Lung (tissue), 12 donors: ENCODE measurements around the gene SFXN2. TPM values are rescaled to one million over a fixed set of nuclear protein-coding genes. Genes with fewer than 3 reads are reported as not detected.
A peak's percentile ranks its signal among the peaks of the same experiment; 100 is the strongest.

Source experiments
- ATAC-seq: fragments of 200-7000 bp; cut with Tn5 transposase; one replicate; pipeline ENCODE4 v1.9.1; 2020; ENCODE audit warnings: moderate number of reproducible peaks; ENCODE audit not compliant: insufficient read depth, low FRiP score
- DNase-seq, 3 donors: peaks; one replicate each; pipeline ENCODE4 v3.0.0-alpha.2; 2013 to 2017
- H3K27ac ChIP-seq, 2 donors: one replicate each; pipeline ENCODE4 v1.5.1; 2013; ENCODE audit warnings: mild to moderate bottlenecking in 2 of 2, moderate library complexity in 2 of 2, control low read depth in 1 of 2, inconsistent platforms in 1 of 2, low read depth in 1 of 2, low read length in 1 of 2
- H3K27me3 ChIP-seq, 3 donors: one replicate each; pipeline ENCODE4 v1.5.1; 2013; ENCODE audit warnings: low read length in 2 of 3; ENCODE audit not compliant: control insufficient read depth in 3 of 3, insufficient read depth in 3 of 3
- H3K36me3 ChIP-seq, 4 donors: one replicate each; pipeline ENCODE4 v1.5.1; 2013; ENCODE audit warnings: low read length in 4 of 4, mild to moderate bottlenecking in 1 of 4, moderate library complexity in 1 of 4; ENCODE audit not compliant: control insufficient read depth in 4 of 4, insufficient read depth in 4 of 4
- H3K4me1 ChIP-seq, 5 donors: one replicate each; pipeline ENCODE4 v1.5.1; 2013; ENCODE audit warnings: low read length in 5 of 5, mild to moderate bottlenecking in 2 of 5, moderate library complexity in 1 of 5; ENCODE audit not compliant: control insufficient read depth in 5 of 5, insufficient read depth in 5 of 5
- H3K4me3 ChIP-seq: one replicate; pipeline ENCODE4 v1.5.1; 2013; ENCODE audit warnings: mild to moderate bottlenecking, control low read depth, moderate library complexity
- H3K9ac ChIP-seq, 2 donors: one replicate each; pipeline ENCODE4 v1.5.1; 2013; ENCODE audit warnings: low read length in 2 of 2, control low read depth in 1 of 2; ENCODE audit not compliant: insufficient read depth in 1 of 2
- H3K9me3 ChIP-seq, 4 donors: one replicate each; pipeline ENCODE4 v1.5.1; 2013; ENCODE audit warnings: low read length in 3 of 4, mild to moderate bottlenecking in 1 of 4, moderate library complexity in 1 of 4; ENCODE audit not compliant: control insufficient read depth in 4 of 4, insufficient read depth in 3 of 4
- CTCF ChIP-seq: IDR thresholded peaks from 2 replicates; pipeline ENCODE4 v1.5.1; 2012; ENCODE audit warnings: mild to moderate bottlenecking; ENCODE audit errors: control extremely low read depth, extremely low read depth
- WGBS, 2 donors: extraction: QIAGEN DNeasy Blood & Tissue Kit; methylation state at CpG; one replicate each; pipeline ENCODE4 v1.1.7; 2013; 5-methylcytosine and 5-hydroxymethylcytosine counted together
- polyA plus RNA-seq, 2 donors: library from polyadenylated mRNA; stranded (reverse); fragments of 200-250 nt; gene quantifications; one replicate each; pipeline ENCODE4 v1.2.1, GENCODE V29; 2013
- total RNA-seq, 2 donors: library from RNA; depleted of rRNA in 1 of 2; stranded (reverse); fragments of >200 nt in 1 of 2; gene quantifications; one replicate each; pipeline ENCODE4 v1.2.1, GENCODE V29; 2014 to 2021
- donor health status: control.
- donor health status: control.
- donor health status: Bipolar disorder and iron deficiency.
- donor health status: healthy.
- donor health status: DM: yes; HTN: yes; CAD: no.

SFXN2 gene
- total and polyA plus RNA-seq, 4 donors, result 10.8 to 27.0 (median 14.0) TPM

- ATAC-seq (no peak), DNase-seq (peak in 1 of 3 donors; percentile 28)
- WGBS, 2 donors, result 66 to 77% methylated on average over 6 of the region's 6 CpGs
- H3K4me1 ChIP-seq, result peaks cover 12 to 46% (median 32%) of the 10 kb centered on the region in 5 donors
- no peak overlapping the region for H3K9ac ChIP-seq
- H3K4me3 ChIP-seq, result no peak overlapping the region
- no peaks in the 10 kb centered on the region for H3K9me3 ChIP-seq
- no peaks in the 10 kb centered on the region for H3K27me3 ChIP-seq
- no peak for TF ChIP-seq CTCF
- peak overlapping the region in 1 of 2 donors; percentile 55 for H3K27ac ChIP-seq
- no peaks in the 10 kb centered on the region for H3K36me3 ChIP-seq
Measured at GRCh38 chr10:102670871-102671434, 43.5 kb upstream of the SFXN2 start.

- ATAC-seq (no peak), DNase-seq (no peak)
- Histone ChIP-seq H3K4me3 (no peak overlapping the region), H3K27me3 (no peaks in the 10 kb centered on the region), H3K27ac (peak overlapping the region; percentile 63 to 76), H3K9me3 (no peaks in the 10 kb centered on the region), H3K36me3 (no peaks in the 10 kb centered on the region), H3K4me1 (peaks cover 12 to 68% (median 36%) of the 10 kb centered on the region in 5 donors), H3K9ac (peak overlapping the region in 1 of 2 donors; percentile 30)
- TF ChIP-seq CTCF, result no peak
- 57 to 70% methylated on average over 13 of the region's 13 CpGs for WGBS, 2 donors
Measured at GRCh38 chr10:102673236-102673818, 41.1 kb upstream of the SFXN2 start.

- WGBS, 2 donors, result 2 to 3% methylated on average over 19 of the region's 19 CpGs
- Histone ChIP-seq H3K4me3 (no peak overlapping the region), H3K36me3 (no peaks in the 10 kb centered on the region), H3K9ac (peak overlapping the region; percentile 30 to 34), H3K27me3 (no peaks in the 10 kb centered on the region), H3K4me1 (peaks cover 14 to 74% (median 40%) of the 10 kb centered on the region in 5 donors), H3K27ac (peak overlapping the region; percentile 76 to 91), H3K9me3 (no peaks in the 10 kb centered on the region)
- TF ChIP-seq CTCF, result no peak
- ATAC-seq (peak; percentile 10), DNase-seq (peak; percentile 73 to 87 (median 82))
Measured at GRCh38 chr10:102673819-102674511, 40.5 kb upstream of the SFXN2 start.
